Measurements from ENCODE around the gene MID1.

MID1 gene

DNA sequence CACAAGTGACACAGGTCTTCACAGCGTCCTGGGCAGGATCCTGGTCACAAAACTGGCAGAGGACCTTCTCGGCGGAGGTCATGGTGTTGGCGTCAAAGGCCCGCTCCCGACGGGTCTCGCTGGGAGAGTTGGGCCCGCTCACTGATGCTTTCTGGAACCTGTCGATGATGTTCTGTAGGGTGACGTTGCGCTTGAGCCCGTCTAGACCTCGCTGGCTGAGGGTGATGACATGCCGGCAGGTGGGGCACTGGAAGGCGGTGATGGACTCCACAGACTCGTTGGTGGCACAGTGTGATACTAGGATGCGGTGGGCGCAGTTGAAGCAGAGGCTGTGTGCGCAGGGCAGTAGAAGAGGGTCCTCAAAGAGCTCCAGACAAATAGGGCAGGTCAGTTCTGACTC lies 53.2 kb downstream of the MID1 start:
- Histone ChIP-seq H3K4me3 (ENCODE audit: insufficient read depth, low read length, poor library complexity, severe bottlenecking) (no peak overlapping the region), H3K79me2 (ENCODE audit: insufficient read depth, low read length) (no peaks in the 10 kb centered on the region), H3F3A (ENCODE audit: insufficient read depth) (no peaks in the 10 kb centered on the region), H3K27me3 (ENCODE audit: low read length) (no peaks in the 10 kb centered on the region), H2AFZ (ENCODE audit: low read depth, low read length, severe bottlenecking) (no peak overlapping the region), H3K9me2 (replicated peaks; ENCODE audit: insufficient read depth, low read length) (no peaks in the 10 kb centered on the region), H3K27ac (ENCODE audit: low read depth, low read length) (no peak overlapping the region), H4K20me1 (ENCODE audit: low read depth, low read length) (no peaks in the 10 kb centered on the region), H3K9me3 (ENCODE audit: insufficient read depth, low read length) (no peaks in the 10 kb centered on the region), H3K4me2 (ENCODE audit: low read depth, low read length, poor library complexity, severe bottlenecking) (no peak overlapping the region), H3K9ac (ENCODE audit: low read length) (no peak overlapping the region), H3K36me3 (ENCODE audit: low read length) (no peaks in the 10 kb centered on the region)
- no peak for TF ChIP-seq CTCF (IDR thresholded peaks at IDR 0.05; ENCODE audit: insufficient read depth, low read length, poor library complexity, severe bottlenecking)
- TF ChIP-seq EZH2phosphoT487 (conservative IDR thresholded peaks at IDR 0.05; ENCODE audit: low read length), result no peak

DNA sequence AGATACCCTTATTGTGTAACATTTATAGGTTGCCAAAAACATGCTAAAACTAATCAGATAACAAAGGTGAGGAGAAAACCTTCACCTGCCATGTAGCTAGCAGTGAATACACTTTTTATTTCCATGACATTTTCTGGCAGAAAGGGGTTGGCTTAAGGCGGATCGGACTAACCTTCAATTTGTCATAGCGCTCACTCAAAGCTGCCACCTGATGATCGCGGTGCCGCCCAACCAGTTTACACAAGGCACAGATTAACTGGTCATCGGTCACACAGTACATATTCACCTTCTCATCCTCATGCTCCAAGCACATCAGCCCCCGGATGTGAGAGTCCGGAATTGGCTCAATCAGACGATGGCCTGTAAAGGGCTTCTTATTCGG lies 53.7 kb downstream of the MID1 start:
- Histone ChIP-seq H3K27ac (ENCODE audit: low read depth, low read length) (no peak overlapping the region), H3K36me3 (ENCODE audit: low read length) (no peaks in the 10 kb centered on the region), H3K79me2 (ENCODE audit: insufficient read depth, low read length) (no peaks in the 10 kb centered on the region), H3K4me2 (ENCODE audit: low read depth, low read length, poor library complexity, severe bottlenecking) (no peak overlapping the region), H3K9ac (ENCODE audit: low read length) (no peak overlapping the region), H3K27me3 (ENCODE audit: low read length) (no peaks in the 10 kb centered on the region), H2AFZ (ENCODE audit: low read depth, low read length, severe bottlenecking) (no peak overlapping the region), H3K4me3 (ENCODE audit: insufficient read depth, low read length, poor library complexity, severe bottlenecking) (no peak overlapping the region), H3F3A (ENCODE audit: insufficient read depth) (no peaks in the 10 kb centered on the region), H3K9me2 (replicated peaks; ENCODE audit: insufficient read depth, low read length) (no peaks in the 10 kb centered on the region), H4K20me1 (ENCODE audit: low read depth, low read length) (no peaks in the 10 kb centered on the region), H3K9me3 (ENCODE audit: insufficient read depth, low read length) (no peaks in the 10 kb centered on the region)
- TF ChIP-seq EZH2phosphoT487 (conservative IDR thresholded peaks at IDR 0.05; ENCODE audit: low read length) (no peak), CTCF (IDR thresholded peaks at IDR 0.05; ENCODE audit: insufficient read depth, low read length, poor library complexity, severe bottlenecking) (no peak)

DNA sequence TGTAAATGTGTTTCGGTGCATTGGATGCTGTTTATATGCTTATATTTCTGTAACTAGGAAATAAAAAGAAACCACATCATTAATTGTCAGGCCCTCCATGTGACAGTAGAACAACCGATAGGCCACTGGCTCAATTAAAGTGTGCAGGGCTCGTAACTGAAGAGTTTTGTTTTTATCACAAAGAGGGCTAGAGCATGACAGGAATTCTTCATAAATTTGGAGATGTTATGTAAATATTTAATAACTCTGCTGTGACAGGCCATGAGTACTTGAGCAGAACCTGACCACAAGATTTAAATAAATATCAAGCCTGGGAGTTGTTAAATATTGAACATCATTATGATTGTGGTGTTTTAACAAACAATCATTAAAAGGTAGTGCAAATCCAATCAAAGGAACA lies 55.9 kb downstream of the MID1 start:
- no peak for TF ChIP-seq CTCF (IDR thresholded peaks at IDR 0.05; ENCODE audit: insufficient read depth, low read length, poor library complexity, severe bottlenecking)
- Histone ChIP-seq H3K36me3 (ENCODE audit: low read length) (no peaks in the 10 kb centered on the region), H3K27me3 (ENCODE audit: low read length) (no peaks in the 10 kb centered on the region), H3K9ac (ENCODE audit: low read length) (no peak overlapping the region), H3K4me2 (ENCODE audit: low read depth, low read length, poor library complexity, severe bottlenecking) (no peak overlapping the region), H3K4me3 (ENCODE audit: insufficient read depth, low read length, poor library complexity, severe bottlenecking) (no peak overlapping the region), H3K79me2 (ENCODE audit: insufficient read depth, low read length) (no peaks in the 10 kb centered on the region), H4K20me1 (ENCODE audit: low read depth, low read length) (no peaks in the 10 kb centered on the region), H2AFZ (ENCODE audit: low read depth, low read length, severe bottlenecking) (no peak overlapping the region), H3K27ac (ENCODE audit: low read depth, low read length) (no peak overlapping the region), H3K9me3 (ENCODE audit: insufficient read depth, low read length) (no peaks in the 10 kb centered on the region), H3K9me2 (replicated peaks; ENCODE audit: insufficient read depth, low read length) (no peaks in the 10 kb centered on the region), H3F3A (ENCODE audit: insufficient read depth) (no peaks in the 10 kb centered on the region)

DNA sequence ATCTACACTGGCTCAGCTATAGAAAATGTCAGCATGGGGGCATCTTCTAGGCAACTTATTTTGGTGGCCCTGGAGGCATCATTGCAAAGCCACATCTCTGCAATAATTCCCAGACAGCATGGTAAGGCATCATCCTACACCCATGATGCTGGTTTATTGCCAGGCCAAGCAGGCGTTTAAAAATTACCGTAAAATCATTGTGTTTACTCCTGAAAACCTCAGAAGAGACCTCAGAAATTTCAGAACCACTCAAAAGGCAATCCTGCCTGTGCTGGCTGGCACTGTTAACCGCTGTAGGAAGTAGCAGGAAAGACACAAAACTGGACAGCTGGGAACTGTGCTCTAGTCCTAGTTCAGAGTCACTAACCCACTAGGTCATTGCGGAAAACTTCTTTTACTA lies 63.2 kb downstream of the MID1 start:
- no peaks in the 10 kb centered on the region for H3F3A ChIP-seq (ENCODE audit: insufficient read depth)
- no peaks in the 10 kb centered on the region for H4K20me1 ChIP-seq (ENCODE audit: low read depth, low read length)
- no peaks in the 10 kb centered on the region for H3K36me3 ChIP-seq (ENCODE audit: low read length)
- H3K4me2 ChIP-seq (ENCODE audit: low read depth, low read length, poor library complexity, severe bottlenecking), result no peak overlapping the region
- no peak overlapping the region for H3K4me3 ChIP-seq (ENCODE audit: insufficient read depth, low read length, poor library complexity, severe bottlenecking)
- H3K27me3 ChIP-seq (ENCODE audit: low read length), result no peaks in the 10 kb centered on the region
- no peak overlapping the region for H2AFZ ChIP-seq (ENCODE audit: low read depth, low read length, severe bottlenecking)
- H3K27ac ChIP-seq (ENCODE audit: low read depth, low read length), result no peak overlapping the region
- no peak overlapping the region for H3K9ac ChIP-seq (ENCODE audit: low read length)
- H3K9me3 ChIP-seq (ENCODE audit: insufficient read depth, low read length), result no peaks in the 10 kb centered on the region
- TF ChIP-seq EZH2phosphoT487 (conservative IDR thresholded peaks at IDR 0.05; ENCODE audit: low read length), result no peak
- no peak for TF ChIP-seq CTCF (IDR thresholded peaks at IDR 0.05; ENCODE audit: insufficient read depth, low read length, poor library complexity, severe bottlenecking)
- no peaks in the 10 kb centered on the region for H3K9me2 ChIP-seq (replicated peaks; ENCODE audit: insufficient read depth, low read length)
- no peaks in the 10 kb centered on the region for H3K79me2 ChIP-seq (ENCODE audit: insufficient read depth, low read length)

Measured in SU-DHL-6 (cell line).